ENCODE measurements around the gene ZNF600. TPM values are rescaled to one million over a fixed set of nuclear protein-coding genes. Genes with fewer than 3 reads are reported as not detected.

The ZNF600 gene
- total and polyA plus RNA-seq, 2 of the 13 experiments (the other 11 are each of a cell fraction or from before 2014, with no cell fraction given) = 15.0 to 16.4 TPM

DNA sequence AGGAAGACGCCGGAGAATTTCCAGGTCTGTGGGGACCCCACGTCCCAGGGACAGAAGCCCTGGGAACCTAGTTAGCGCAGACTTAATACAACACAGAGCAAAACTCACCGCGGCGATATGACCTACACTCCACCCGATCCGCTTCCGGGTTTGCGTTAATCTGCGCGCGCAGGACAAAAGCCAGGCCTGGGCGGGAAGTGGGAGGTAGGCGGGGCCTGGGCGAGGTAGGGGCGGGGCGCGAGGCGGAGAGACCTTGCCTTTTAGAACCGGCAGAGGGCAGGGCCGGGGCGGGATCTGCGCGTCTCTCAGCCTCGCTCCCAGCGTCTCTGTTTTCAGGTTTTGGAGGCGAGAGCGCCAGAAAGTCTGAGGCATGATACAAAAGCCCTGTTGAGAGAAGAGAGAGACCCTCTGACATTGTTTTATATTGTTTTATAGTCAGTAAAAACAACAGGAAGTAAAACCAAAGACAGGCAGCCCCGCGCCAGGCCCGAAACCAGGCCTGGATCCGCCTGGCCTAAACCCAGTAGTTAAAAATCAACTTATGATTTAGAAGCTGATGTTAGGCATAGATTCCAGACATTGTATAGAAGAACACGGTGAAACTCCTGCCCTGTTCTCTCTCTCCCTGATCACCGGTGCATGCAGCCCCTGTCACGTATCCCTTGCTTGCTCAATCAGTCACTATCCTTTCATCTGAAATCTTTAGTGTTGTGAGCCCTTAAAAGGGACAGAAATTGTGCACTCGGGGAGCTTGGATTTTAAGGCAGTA, 51.5 kb downstream of the ZNF600 start, which contains the start of gene ZNF611 (continued):
- TF ChIP-seq ZNF850 (CRISPR knock-in tag; conservative IDR thresholded peaks at IDR 0.05) (no peak), DMTF1 (CRISPR knock-in tag; IDR thresholded peaks at IDR 0.05) (no peak), IKZF1 (IDR thresholded peaks at IDR 0.05) (no peak), NR1H2 (CRISPR knock-in tag; IDR thresholded peaks at IDR 0.05; ENCODE audit: borderline replicate concordance, low read depth) (no peak), E2F1 (CRISPR knock-in tag; IDR thresholded peaks at IDR 0.05) (peak; percentile 72), JARID2 (CRISPR knock-in tag; IDR thresholded peaks at IDR 0.05; ENCODE audit: insufficient replicate concordance) (no peak), ZMYM4 (CRISPR knock-in tag; IDR thresholded peaks at IDR 0.05) (peak; percentile 55; the same call in 1 of the 2 replicates), FOSL1 (CRISPR knock-in tag; IDR thresholded peaks at IDR 0.05; ENCODE audit: borderline replicate concordance) (no peak), ZNF570 (CRISPR knock-in tag; IDR thresholded peaks at IDR 0.05; ENCODE audit: borderline replicate concordance) (no peak), THYN1 (CRISPR knock-in tag; IDR thresholded peaks at IDR 0.05; ENCODE audit: borderline replicate concordance, low read depth) (no peak), ZNF44 (CRISPR knock-in tag; IDR thresholded peaks at IDR 0.05) (no peak), ZKSCAN8 (CRISPR knock-in tag; IDR thresholded peaks at IDR 0.05; ENCODE audit: borderline replicate concordance) (no peak), TRIM24 (CRISPR knock-in tag; IDR thresholded peaks at IDR 0.05) (no peak), ZNF746 (CRISPR knock-in tag; IDR thresholded peaks at IDR 0.05) (no peak), ARNT (IDR thresholded peaks at IDR 0.05) (no peak), NFRKB (IDR thresholded peaks at IDR 0.05) (no peak), ATF7 (IDR thresholded peaks at IDR 0.05) (no peak), ATF7 (CRISPR knock-in tag; IDR thresholded peaks at IDR 0.05) (no peak), RBFOX2 (IDR thresholded peaks at IDR 0.05; ENCODE audit: low read depth, low read length) (peak; percentile 45; the same call in 1 of the 2 replicates), ZBTB42 (CRISPR knock-in tag; IDR thresholded peaks at IDR 0.05) (no peak), HOXA5 (CRISPR knock-in tag; IDR thresholded peaks at IDR 0.05) (no peak), CREB3 (CRISPR knock-in tag; IDR thresholded peaks at IDR 0.05) (no peak), CREB1 (IDR thresholded peaks at IDR 0.05) (no peak), CREB1 (CRISPR knock-in tag; IDR thresholded peaks at IDR 0.05) (no peak), KDM4B (CRISPR knock-in tag; IDR thresholded peaks at IDR 0.05) (no peak)
- TF ChIP-seq, protein P1, sequence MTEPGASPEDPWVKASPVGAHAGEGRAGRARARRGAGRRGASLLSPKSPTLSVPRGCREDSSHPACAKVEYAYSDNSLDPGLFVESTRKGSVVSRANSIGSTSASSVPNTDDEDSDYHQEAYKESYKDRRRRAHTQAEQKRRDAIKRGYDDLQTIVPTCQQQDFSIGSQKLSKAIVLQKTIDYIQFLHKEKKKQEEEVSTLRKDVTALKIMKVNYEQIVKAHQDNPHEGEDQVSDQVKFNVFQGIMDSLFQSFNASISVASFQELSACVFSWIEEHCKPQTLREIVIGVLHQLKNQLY (CRISPR knock-in tag; IDR thresholded peaks at IDR 0.05) = no peak
- TF ChIP-seq, protein P2, sequence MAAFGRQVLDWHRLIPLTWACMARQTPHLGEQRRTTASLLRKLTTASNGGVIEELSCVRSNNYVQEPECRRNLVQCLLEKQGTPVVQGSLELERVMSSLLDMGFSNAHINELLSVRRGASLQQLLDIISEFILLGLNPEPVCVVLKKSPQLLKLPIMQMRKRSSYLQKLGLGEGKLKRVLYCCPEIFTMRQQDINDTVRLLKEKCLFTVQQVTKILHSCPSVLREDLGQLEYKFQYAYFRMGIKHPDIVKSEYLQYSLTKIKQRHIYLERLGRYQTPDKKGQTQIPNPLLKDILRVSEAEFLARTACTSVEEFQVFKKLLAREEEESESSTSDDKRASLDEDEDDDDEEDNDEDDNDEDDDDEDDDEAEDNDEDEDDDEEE (CRISPR knock-in tag; IDR thresholded peaks at IDR 0.05) = no peak

Data from HepG2 (cell line).